GM23248 (cell line): ENCODE results near the gene RGR. TPM values are rescaled to one million over a fixed set of nuclear protein-coding genes. Genes with fewer than 3 reads are reported as not detected.
A peak's percentile ranks its signal among the peaks of the same experiment; 100 is the strongest.

Experiments
- DNase-seq: peaks from one replicate; pipeline ENCODE4 v3.0.0-alpha.2; 2015
- H2AFZ ChIP-seq: fragments of 200-600 bp; sonication (generic); 2 replicates; pipeline ENCODE4 v1.6.1; 2016; ENCODE audit warnings: antibody characterized with exemption
- H3F3A ChIP-seq: fragments of 200-600 bp; sonication (generic); 2 replicates; pipeline ENCODE4 v1.6.1; 2016; ENCODE audit warnings: mild to moderate bottlenecking, antibody characterized with exemption, mixed run types; ENCODE audit not compliant: insufficient read depth
- H3K27ac ChIP-seq: fragments of 200-600 bp; sonication (generic); 2 replicates; pipeline ENCODE4 v1.5.1; 2016; ENCODE audit warnings: mild to moderate bottlenecking
- H3K27me3 ChIP-seq: fragments of 200-600 bp; sonication (generic); replicated peaks from 2 replicates; pipeline ENCODE4 v1.6.1; 2016; ENCODE audit warnings: mild to moderate bottlenecking; ENCODE audit not compliant: insufficient read depth
- H3K36me3 ChIP-seq: fragments of 200-600 bp; sonication (generic); 2 replicates; pipeline ENCODE4 v1.6.1; 2016; ENCODE audit warnings: low read depth, mild to moderate bottlenecking
- H3K4me1 ChIP-seq: fragments of 200-600 bp; sonication (generic); 2 replicates; pipeline ENCODE4 v1.6.1; 2016; ENCODE audit warnings: mild to moderate bottlenecking; ENCODE audit not compliant: insufficient read depth
- H3K4me2 ChIP-seq: fragments of 200-600 bp; sonication (generic); one replicate; pipeline ENCODE4 v1.6.1; 2016; ENCODE audit warnings: mild to moderate bottlenecking; ENCODE audit not compliant: unreplicated experiment
- H3K4me3 ChIP-seq: fragments of 200-600 bp; sonication (generic); 2 replicates; pipeline ENCODE4 v1.5.1; 2016; ENCODE audit warnings: mild to moderate bottlenecking
- H3K79me2 ChIP-seq: fragments of 200-600 bp; sonication (generic); 2 replicates; pipeline ENCODE4 v1.6.1; 2016; ENCODE audit warnings: mild to moderate bottlenecking; ENCODE audit not compliant: insufficient read depth
- H3K9ac ChIP-seq: fragments of 200-600 bp; sonication (generic); 2 replicates; pipeline ENCODE4 v1.6.1; 2016; ENCODE audit warnings: mild to moderate bottlenecking
- H3K9me2 ChIP-seq: fragments of 200-600 bp; sonication (generic); 2 replicates; pipeline ENCODE4 v1.6.1; 2016; ENCODE audit warnings: mixed run types, mild to moderate bottlenecking, moderate library complexity; ENCODE audit not compliant: insufficient read depth
- H3K9me3 ChIP-seq: fragments of 200-600 bp; sonication (generic); one replicate; pipeline ENCODE4 v1.6.1; 2017; ENCODE audit warnings: low read depth
- H4K20me1 ChIP-seq: fragments of 200-600 bp; sonication (generic); 2 replicates; pipeline ENCODE4 v1.6.0; 2016; ENCODE audit not compliant: insufficient read depth
- EZH2 ChIP-seq: fragments of 200-600 bp; sonication (generic); IDR thresholded peaks from 2 replicates; pipeline ENCODE4 v1.6.1; 2018; ENCODE audit warnings: antibody characterized with exemption, mild to moderate bottlenecking; ENCODE audit not compliant: insufficient read depth, poor library complexity, severe bottlenecking
- EZH2phosphoT487 ChIP-seq: fragments of 200-600 bp; sonication (generic); IDR thresholded peaks from 2 replicates; pipeline ENCODE4 v1.6.1; 2018; ENCODE audit warnings: antibody characterized with exemption, moderate library complexity, mild to moderate bottlenecking, low read depth; ENCODE audit not compliant: insufficient read depth
- WGBS, 2 experiments: methylation state at CpG; one replicate each; pipeline ENCODE4 v1.1.6; 2015 to 2017; ENCODE audit warnings: low lambda C conversion rate in 2 of 2, low coverage in 1 of 2; ENCODE audit errors: missing lambda C conversion rate in 2 of 2; 5-methylcytosine and 5-hydroxymethylcytosine counted together
- in situ Hi-C: fragments of 300-500 bp; cut with MboI; formaldehyde crosslinking; loops from 2 replicates; pipeline ENCODE4 v1.15.0; 2020
- polyA plus RNA-seq: library from polyadenylated mRNA; unstranded; fragments of >200 nt; fragmentation: Nextera tagmentation; extraction: Ambion mirVana; gene quantifications from 2 replicates; pipeline ENCODE4 v1.2.1, GENCODE V29; 2016
- total RNA-seq: library from RNA; depleted of rRNA; stranded (reverse); fragments of >200 nt; shearing (Covaris generic); gene quantifications from 2 replicates; pipeline ENCODE4 v1.2.3, GENCODE V29; 2014

RGR gene
- total and polyA plus RNA-seq, 2 experiments from 2014 or later, result not detected

DNA sequence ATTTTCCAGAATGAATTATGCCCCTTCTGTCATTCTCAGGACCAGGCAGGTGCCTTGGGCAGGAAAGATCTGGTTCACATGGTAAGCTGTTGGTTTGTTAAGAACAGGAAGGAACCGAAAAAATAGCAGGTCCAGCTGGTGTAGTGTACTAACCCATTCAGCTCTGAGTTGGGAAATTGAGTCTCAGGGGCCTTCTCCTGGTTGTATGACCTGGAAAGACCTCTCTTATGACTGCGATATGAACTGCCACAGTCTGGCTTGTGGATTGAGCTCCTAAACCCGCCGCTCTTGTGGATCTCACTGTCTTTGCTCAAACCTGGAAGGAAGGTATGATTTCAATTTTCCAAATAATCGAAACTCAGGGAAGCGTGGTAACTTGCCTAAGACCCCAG is 8.1 kb upstream of the RGR start:
- in situ Hi-C loops, result no loop called here
- no peak overlapping the region for H3K27ac ChIP-seq
- no peaks in the 10 kb centered on the region for H3K4me1 ChIP-seq
- no peaks in the 10 kb centered on the region for H3F3A ChIP-seq
- DNase-seq, result no peak
- no peak overlapping the region for H2AFZ ChIP-seq
- H3K36me3 ChIP-seq, result no peaks in the 10 kb centered on the region
- no peak overlapping the region for H3K4me3 ChIP-seq
- no peaks in the 10 kb centered on the region for H4K20me1 ChIP-seq
- no peaks in the 10 kb centered on the region for H3K9me3 ChIP-seq
- TF ChIP-seq EZH2, result no peak
- no peak for TF ChIP-seq EZH2phosphoT487
- H3K4me2 ChIP-seq, result no peak overlapping the region
- no peaks in the 10 kb centered on the region for H3K79me2 ChIP-seq
- H3K9me2 ChIP-seq, result no peaks in the 10 kb centered on the region
- peaks cover 16% of the 10 kb centered on the region; the same call in 1 of the 2 replicates for H3K27me3 ChIP-seq
- no peak overlapping the region for H3K9ac ChIP-seq
- 72% methylated on average over 6 of the region's 6 CpGs for WGBS, 2 experiments

DNA sequence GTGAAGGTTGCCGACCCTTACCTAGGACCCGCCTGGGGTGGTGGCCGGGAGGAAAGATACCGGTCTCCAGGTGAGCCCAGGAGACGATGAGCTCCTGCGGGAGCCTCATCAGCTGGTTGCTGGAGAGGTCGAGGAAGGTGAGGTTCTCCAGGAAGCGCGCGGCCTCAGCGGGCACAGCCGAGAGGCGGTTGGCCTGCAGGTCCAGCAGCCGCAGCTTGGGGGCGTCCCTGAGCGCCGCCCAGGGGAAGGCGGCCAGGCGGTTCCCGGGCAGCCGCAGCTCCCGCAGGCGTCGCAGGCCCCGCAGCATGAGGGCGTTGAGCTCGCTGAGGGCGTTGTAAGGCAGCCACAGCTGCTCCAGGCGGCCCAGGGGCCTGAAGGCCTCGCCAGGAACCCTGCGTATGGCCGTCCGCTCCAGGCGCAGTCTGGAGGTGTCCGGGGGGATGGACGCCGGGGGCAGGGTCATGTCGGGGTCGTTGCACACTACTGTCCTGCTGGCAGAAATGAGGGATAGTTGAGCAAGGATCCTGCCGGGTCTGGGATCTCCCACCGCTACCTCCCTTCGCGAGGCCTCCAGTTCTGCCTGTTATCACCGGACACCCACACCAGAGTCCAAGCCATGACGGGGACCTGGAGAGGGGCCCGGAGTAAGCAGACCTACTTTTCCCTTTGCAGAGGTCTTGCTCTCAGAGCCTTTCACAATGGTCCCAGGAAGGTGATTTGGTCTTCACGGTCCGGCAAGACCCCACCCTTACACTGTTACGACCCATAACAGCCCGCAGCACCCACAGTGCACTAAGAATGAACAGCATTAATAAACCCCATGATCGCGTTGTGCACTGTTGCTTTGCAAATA is 7.4 kb upstream of the RGR start:
- H3K4me2 ChIP-seq, result no peak overlapping the region
- peak; percentile 17 for DNase-seq
- TF ChIP-seq EZH2 (no peak), EZH2phosphoT487 (no peak)

GRCh38 chr10:84238909-84239308 is 5.9 kb upstream of the RGR start:
- no peaks in the 10 kb centered on the region for H3F3A ChIP-seq
- no peak for TF ChIP-seq EZH2phosphoT487
- no peak for TF ChIP-seq EZH2
- 55 to 66% methylated on average over 3 of the region's 3 CpGs for WGBS, 2 experiments
- in situ Hi-C loops, result no loop called here
- H4K20me1 ChIP-seq, result no peaks in the 10 kb centered on the region
- H3K9me3 ChIP-seq, result no peaks in the 10 kb centered on the region
- no peaks in the 10 kb centered on the region for H3K4me1 ChIP-seq
- H3K4me3 ChIP-seq, result no peak overlapping the region
- no peak overlapping the region for H3K9ac ChIP-seq
- H3K27ac ChIP-seq, result no peak overlapping the region
- DNase-seq, result no peak
- peaks cover 16% of the 10 kb centered on the region; the same call in 1 of the 2 replicates for H3K27me3 ChIP-seq
- H2AFZ ChIP-seq, result no peak overlapping the region
- no peaks in the 10 kb centered on the region for H3K79me2 ChIP-seq
- no peak overlapping the region for H3K4me2 ChIP-seq
- no peaks in the 10 kb centered on the region for H3K9me2 ChIP-seq
- H3K36me3 ChIP-seq, result no peaks in the 10 kb centered on the region

More for the DNA sequence above, 7.4 kb upstream of the RGR start:
- Histone ChIP-seq H3K9ac (no peak overlapping the region), H4K20me1 (no peaks in the 10 kb centered on the region), H2AFZ (no peak overlapping the region), H3K27me3 (peaks cover 16% of the 10 kb centered on the region; the same call in 1 of the 2 replicates), H3F3A (no peaks in the 10 kb centered on the region), H3K9me3 (no peaks in the 10 kb centered on the region), H3K4me1 (no peaks in the 10 kb centered on the region), H3K36me3 (no peaks in the 10 kb centered on the region), H3K4me3 (no peak overlapping the region), H3K79me2 (no peaks in the 10 kb centered on the region), H3K9me2 (no peaks in the 10 kb centered on the region), H3K27ac (no peak overlapping the region)
- 30 to 32% methylated on average over 48 to 50 of the region's 52 CpGs for WGBS, 2 experiments
- in situ Hi-C loops, result no loop called here

DNA sequence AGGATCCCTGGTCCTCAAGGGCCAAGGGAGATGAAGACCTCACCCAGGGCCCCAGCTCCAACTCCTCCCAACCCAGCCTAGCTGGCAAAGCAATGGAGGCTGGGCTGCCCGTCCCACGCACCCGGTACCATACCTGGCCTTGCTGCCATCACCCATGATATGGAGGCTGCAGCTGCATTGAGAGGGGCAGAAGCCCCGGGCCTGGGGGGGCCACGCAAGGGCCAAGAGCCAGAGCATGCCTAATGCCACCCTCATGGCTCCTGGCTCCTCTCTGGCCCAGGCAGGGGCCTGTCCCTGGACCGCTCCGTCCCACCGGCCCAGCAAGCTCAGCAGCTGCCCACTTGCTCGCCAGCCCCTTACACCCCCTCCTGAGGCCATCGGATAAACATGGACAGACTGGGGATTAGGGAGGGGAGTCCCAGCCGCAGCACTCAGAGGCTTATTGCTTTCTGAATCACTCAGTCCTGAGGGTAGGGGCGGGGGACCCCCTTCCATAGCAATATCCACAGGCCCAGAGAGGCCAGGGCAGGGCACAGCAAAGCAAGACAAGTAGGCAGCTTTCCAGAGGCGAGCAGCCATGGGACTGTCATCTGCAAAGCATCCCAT is 3.6 kb upstream of the RGR start, which contains the start of gene LRIT1:
Gene LRIT1, minus strand, starts transcription at position 362 of the 606 bp plus-strand sequence. Its CDS starts 107 bp downstream, at position 255.
- H3K27me3 ChIP-seq, result peaks cover 27% of the 10 kb centered on the region; the same call in 1 of the 2 replicates
- in situ Hi-C loops, result no loop called here
- H3K9ac ChIP-seq, result no peak within 1 kb of the TSS
- no peaks in the 10 kb centered on the region for H3K36me3 ChIP-seq
- 48 to 50% methylated on average over 12 to 13 of the region's 13 CpGs for WGBS, 2 experiments
- H3K79me2 ChIP-seq, result no peaks in the 10 kb centered on the region
- no peak within 1 kb of the TSS for H3K4me3 ChIP-seq
- no peak for TF ChIP-seq EZH2
- TF ChIP-seq EZH2phosphoT487, result no peak
- no peaks in the 10 kb centered on the region for H3F3A ChIP-seq
- H2AFZ ChIP-seq, result no peak within 1 kb of the TSS
- DNase-seq, result no peak
- no peak within 1 kb of the TSS for H3K4me2 ChIP-seq
- no peak within 1 kb of the TSS for H3K27ac ChIP-seq
- no peaks in the 10 kb centered on the region for H3K9me2 ChIP-seq
- H3K4me1 ChIP-seq, result no peaks in the 10 kb centered on the region
- no peaks in the 10 kb centered on the region for H3K9me3 ChIP-seq
- no peaks in the 10 kb centered on the region for H4K20me1 ChIP-seq
